ENCODE data around the gene PPP1R1B.

DNA sequence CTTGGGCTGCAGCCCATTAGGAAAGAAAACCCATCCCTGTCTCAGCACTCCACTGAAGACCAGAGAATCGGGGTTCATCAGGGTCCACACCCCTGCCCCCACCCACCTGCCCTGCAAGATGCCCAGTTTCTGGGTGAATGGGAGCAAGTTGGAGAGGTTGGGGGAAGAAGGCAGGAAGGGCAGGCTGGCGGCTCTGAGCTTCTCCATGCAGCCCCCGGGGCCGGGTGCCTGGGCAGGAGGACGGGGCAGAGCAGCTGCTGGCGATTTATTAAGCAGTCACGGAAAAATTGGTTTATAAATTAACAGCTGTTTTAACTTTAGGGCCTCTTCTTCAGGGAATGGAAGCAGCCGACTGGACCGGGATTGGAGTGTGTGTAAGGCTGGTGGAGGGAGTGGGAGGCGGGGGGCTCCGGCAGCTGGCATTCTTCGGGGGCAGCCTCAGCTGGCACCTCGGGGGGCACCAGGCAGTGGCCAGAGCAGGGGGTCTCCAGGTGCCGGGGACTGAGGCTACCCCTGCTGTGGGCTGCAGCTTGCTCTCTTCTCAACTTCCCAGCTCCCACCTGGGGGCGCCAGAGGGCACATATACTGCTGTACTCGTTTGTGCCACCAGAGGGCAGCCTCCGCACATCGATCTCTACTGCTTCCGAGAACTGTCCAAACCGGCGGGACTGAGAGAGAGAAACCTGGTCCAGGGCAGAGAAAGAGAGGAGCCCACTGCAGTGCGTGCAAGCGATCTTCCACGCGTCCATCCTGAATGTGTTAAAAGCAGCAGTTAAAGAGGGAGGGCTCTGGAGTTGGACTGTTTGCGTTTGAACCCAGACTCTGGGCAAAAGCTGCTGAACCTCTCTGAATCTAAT is 5.0 kb upstream of the PPP1R1B start:
- TF ChIP-seq POLR2A (IDR thresholded peaks at IDR 0.05), result no peak
- TF ChIP-seq, protein P1, sequence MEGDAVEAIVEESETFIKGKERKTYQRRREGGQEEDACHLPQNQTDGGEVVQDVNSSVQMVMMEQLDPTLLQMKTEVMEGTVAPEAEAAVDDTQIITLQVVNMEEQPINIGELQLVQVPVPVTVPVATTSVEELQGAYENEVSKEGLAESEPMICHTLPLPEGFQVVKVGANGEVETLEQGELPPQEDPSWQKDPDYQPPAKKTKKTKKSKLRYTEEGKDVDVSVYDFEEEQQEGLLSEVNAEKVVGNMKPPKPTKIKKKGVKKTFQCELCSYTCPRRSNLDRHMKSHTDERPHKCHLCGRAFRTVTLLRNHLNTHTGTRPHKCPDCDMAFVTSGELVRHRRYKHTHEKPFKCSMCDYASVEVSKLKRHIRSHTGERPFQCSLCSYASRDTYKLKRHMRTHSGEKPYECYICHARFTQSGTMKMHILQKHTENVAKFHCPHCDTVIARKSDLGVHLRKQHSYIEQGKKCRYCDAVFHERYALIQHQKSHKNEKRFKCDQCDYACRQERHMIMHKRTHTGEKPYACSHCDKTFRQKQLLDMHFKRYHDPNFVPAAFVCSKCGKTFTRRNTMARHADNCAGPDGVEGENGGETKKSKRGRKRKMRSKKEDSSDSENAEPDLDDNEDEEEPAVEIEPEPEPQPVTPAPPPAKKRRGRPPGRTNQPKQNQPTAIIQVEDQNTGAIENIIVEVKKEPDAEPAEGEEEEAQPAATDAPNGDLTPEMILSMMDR (IDR thresholded peaks at IDR 0.05), result peak; percentile 99 to 100 (median 100)
